ENCODE results near the gene RASL11B. TPM values are rescaled to one million over a fixed set of nuclear protein-coding genes. Genes with fewer than 3 reads are reported as not detected.
A peak's percentile ranks its signal among the peaks of the same experiment; 100 is the strongest.

Gene RASL11B
- total and polyA plus RNA-seq, 12 donors: 1.2 to 16.5 (median 5.3) TPM

- DNase-seq (peak; percentile 57 to 82), ATAC-seq (peak; percentile 76 to 92 (median 86))
- Histone ChIP-seq H3K27me3 (peaks cover 0 to 5% (median 0%) of the 10 kb centered on the region in 7 donors), H3K4me1 (peaks cover 10 to 77% (median 47%) of the 10 kb centered on the region in 9 donors), H3K27ac (peak overlapping the region in 9 of 10 donors; percentile 17 to 86 (median 64)), H3K9me3 (no peaks in the 10 kb centered on the region), H3K36me3 (peaks cover 0 to 21% (median 3%) of the 10 kb centered on the region in 9 donors), H3K4me3 (peak overlapping the region in 1 of 10 donors; percentile 0)
- WGBS, 2 donors: 22 to 42% methylated on average over 8 of the region's 8 CpGs
- peak in 6 of 9 donors; percentile 10 to 48 (median 32) for TF ChIP-seq CTCF (IDR thresholded peaks at IDR 0.05)
- intact Hi-C loops (cut with DNase I): loop anchor here in 7 of 10 donors (2.0 to 10.0 kb wide), 8 partner anchors 87 to 323 kb away; partner anchors contain the start of gene USP46 (in 2 of the 7)
Observed at GRCh38 chr4:52868133-52868532, 6.0 kb downstream of the RASL11B start.

GRCh38 chr4:52869196-52869595, 7.1 kb downstream of the RASL11B start:
- 38 to 42% methylated on average over 12 of the region's 12 CpGs for WGBS, 2 donors
- peak overlapping the region in 8 of 10 donors; percentile 13 to 86 (median 66) for H3K27ac ChIP-seq
- H3K27me3 ChIP-seq: no peaks in the 10 kb centered on the region
- peak; percentile 73 to 76 for DNase-seq
- intact Hi-C loops (cut with DNase I): loop anchor here in 7 of 10 donors (2.0 to 10.0 kb wide), 8 partner anchors 86 to 324 kb away; partner anchors contain the start of gene USP46 (in 2 of the 7)
- no peak for TF ChIP-seq CTCF (IDR thresholded peaks at IDR 0.05)
- peaks cover 10 to 77% (median 51%) of the 10 kb centered on the region in 9 donors for H3K4me1 ChIP-seq
- no peak overlapping the region for H3K4me3 ChIP-seq
- peaks cover 0 to 21% (median 3%) of the 10 kb centered on the region in 9 donors for H3K36me3 ChIP-seq
- no peaks in the 10 kb centered on the region for H3K9me3 ChIP-seq
- ATAC-seq: peak; percentile 44 to 78 (median 65)

GRCh38 chr4:52869656-52870055, 7.5 kb downstream of the RASL11B start:
- no peaks in the 10 kb centered on the region for H3K27me3 ChIP-seq
- peaks cover 0 to 21% (median 3%) of the 10 kb centered on the region in 9 donors for H3K36me3 ChIP-seq
- DNase-seq (no peak), ATAC-seq (no peak)
- no peaks in the 10 kb centered on the region for H3K9me3 ChIP-seq
- no peak for TF ChIP-seq CTCF (IDR thresholded peaks at IDR 0.05)
- WGBS, 2 donors: 91 to 93% methylated on average over 1 of the region's 1 CpG
- H3K4me1 ChIP-seq: peaks cover 10 to 77% (median 56%) of the 10 kb centered on the region in 9 donors
- no peak overlapping the region for H3K4me3 ChIP-seq
- intact Hi-C loops (cut with DNase I): loop anchor here in 8 of 10 donors (2.0 to 10.0 kb wide), 9 partner anchors 73 to 325 kb away; partner anchors contain the start of gene USP46 (in 2 of the 8)
- peak overlapping the region in 8 of 10 donors; percentile 13 to 86 (median 66) for H3K27ac ChIP-seq

- intact Hi-C loops (cut with DNase I): loop anchor here in 3 of 10 donors (5.0 to 10.0 kb wide), 3 partner anchors 72 to 323 kb away; no protein-coding TSS in a partner anchor
- ATAC-seq (peak in 5 of 8 donors; percentile 42 to 79 (median 57)), DNase-seq (peak; percentile 42 to 47)
- H3K9me3 ChIP-seq: no peaks in the 10 kb centered on the region
- H3K27ac ChIP-seq: peak overlapping the region in 7 of 10 donors; percentile 42 to 86 (median 64)
- WGBS, 2 donors: 44 to 73% methylated on average over 4 of the region's 4 CpGs
- H3K4me3 ChIP-seq: no peak overlapping the region
- H3K27me3 ChIP-seq: no peaks in the 10 kb centered on the region
- H3K36me3 ChIP-seq: peaks cover 0 to 20% (median 3%) of the 10 kb centered on the region in 9 donors
- peaks cover 10 to 73% (median 52%) of the 10 kb centered on the region in 9 donors for H3K4me1 ChIP-seq
- TF ChIP-seq CTCF (IDR thresholded peaks at IDR 0.05): no peak
Observed at GRCh38 chr4:52870225-52870624, 8.1 kb downstream of the RASL11B start.
